Stimulated activated naive B cell treated with anti-CD40 and anti-IgM and Interleukin-4, amounts not matched to agents 10 μg/mL and 1 μg/mL and 100 μg/mL, for 72 hours (primary cell): ENCODE results near the gene CLEC3B.

Source experiments
- ATAC-seq, 2 donors: fragments of 150-1000 bp; cut with Tn5 transposase; replicated peaks; 2 replicates each; pipeline ENCODE4 v1.10.0; 2021; ENCODE audit warnings: moderate library complexity in 1 of 2
- DNase-seq: peaks from one replicate; pipeline ENCODE4 v3.0.0; 2021
- H3K27ac Mint-ChIP-seq: one replicate; pipeline ENCODE4 v1.8.0; 2022; ENCODE audit warnings: mild to moderate bottlenecking, mixed read lengths
- H3K27me3 Mint-ChIP-seq, 2 donors: one replicate each; pipeline ENCODE4 v1.8.0; 2022; ENCODE audit warnings: mixed read lengths in 2 of 2
- H3K36me3 Mint-ChIP-seq, 2 donors: one replicate each; pipeline ENCODE4 v1.8.0; 2022; ENCODE audit warnings: mixed read lengths in 2 of 2, mild to moderate bottlenecking in 1 of 2
- H3K4me1 Mint-ChIP-seq, 2 donors: one replicate each; pipeline ENCODE4 v1.8.0; 2022; ENCODE audit warnings: mixed read lengths in 2 of 2, mild to moderate bottlenecking in 1 of 2
- H3K4me3 Mint-ChIP-seq, 2 donors: one replicate each; pipeline ENCODE4 v1.8.0; 2022; ENCODE audit warnings: mild to moderate bottlenecking in 2 of 2, mixed read lengths in 2 of 2, moderate library complexity in 1 of 2
- H3K9me3 Mint-ChIP-seq, 2 donors: one replicate each; pipeline ENCODE4 v1.8.0; 2022; ENCODE audit warnings: mixed read lengths in 2 of 2, mild to moderate bottlenecking in 1 of 2

CLEC3B gene

GRCh38 chr3:44995142-44995770, 30.8 kb upstream of the CLEC3B start:
- ATAC-seq (no peak), DNase-seq (no peak)
- H3K27me3 Mint-ChIP-seq = no peaks in the 10 kb centered on the region
- H3K27ac Mint-ChIP-seq = peak overlapping the region; percentile 51
- H3K9me3 Mint-ChIP-seq = no peaks in the 10 kb centered on the region
- peaks cover 5% of the 10 kb centered on the region in 2 donors for H3K4me1 Mint-ChIP-seq
- no peak overlapping the region for H3K4me3 Mint-ChIP-seq
- H3K36me3 Mint-ChIP-seq = peaks cover 31 to 63% of the 10 kb centered on the region in 2 donors

- Mint-ChIP-seq H3K9me3 (no peaks in the 10 kb centered on the region), H3K36me3 (peaks cover 29 to 60% of the 10 kb centered on the region in 2 donors), H3K4me1 (peaks cover 4 to 5% of the 10 kb centered on the region in 2 donors), H3K27me3 (no peaks in the 10 kb centered on the region), H3K27ac (no peak overlapping the region), H3K4me3 (no peak overlapping the region)
- DNase-seq (no peak), ATAC-seq (no peak)
These were observed 29.5 kb upstream of the CLEC3B start for GRCh38 chr3:44996556-44996969.

- Mint-ChIP-seq H3K4me3 (no peak overlapping the region), H3K27me3 (no peaks in the 10 kb centered on the region), H3K9me3 (peaks cover 0 to 1% of the 10 kb centered on the region in 2 donors), H3K4me1 (peaks cover 5 to 7% of the 10 kb centered on the region in 2 donors), H3K27ac (no peak overlapping the region), H3K36me3 (peaks cover 32 to 62% of the 10 kb centered on the region in 2 donors)
- no peak for DNase-seq
- ATAC-seq = no peak
These were observed 26.3 kb upstream of the CLEC3B start for GRCh38 chr3:44999782-45000181.

- Mint-ChIP-seq H3K9me3 (peaks cover 0 to 3% of the 10 kb centered on the region in 2 donors), H3K27ac (no peak overlapping the region), H3K4me3 (no peak overlapping the region), H3K27me3 (no peaks in the 10 kb centered on the region), H3K4me1 (peaks cover 5 to 8% of the 10 kb centered on the region in 2 donors), H3K36me3 (peaks cover 37 to 66% of the 10 kb centered on the region in 2 donors)
- DNase-seq (no peak), ATAC-seq (no peak)
These were observed 25.3 kb upstream of the CLEC3B start for GRCh38 chr3:45000823-45001222.

- H3K36me3 Mint-ChIP-seq = peaks cover 38 to 61% of the 10 kb centered on the region in 2 donors
- H3K4me1 Mint-ChIP-seq = peaks cover 5 to 7% of the 10 kb centered on the region in 2 donors
- no peak for DNase-seq
- H3K4me3 Mint-ChIP-seq = no peak overlapping the region
- H3K27me3 Mint-ChIP-seq = no peaks in the 10 kb centered on the region
- peaks cover 0 to 3% of the 10 kb centered on the region in 2 donors for H3K9me3 Mint-ChIP-seq
- ATAC-seq = no peak
- H3K27ac Mint-ChIP-seq = no peak overlapping the region
These were observed 24.4 kb upstream of the CLEC3B start for GRCh38 chr3:45001738-45002137.

GRCh38 chr3:45002139-45002660, 23.9 kb upstream of the CLEC3B start:
- ATAC-seq (no peak), DNase-seq (no peak)
- Mint-ChIP-seq H3K9me3 (peaks cover 0 to 3% of the 10 kb centered on the region in 2 donors), H3K36me3 (peaks cover 43 to 62% of the 10 kb centered on the region in 2 donors), H3K27me3 (no peaks in the 10 kb centered on the region), H3K4me3 (no peak overlapping the region), H3K27ac (peak overlapping the region; percentile 7), H3K4me1 (peaks cover 5 to 7% of the 10 kb centered on the region in 2 donors)

GRCh38 chr3:45002720-45003119, 23.4 kb upstream of the CLEC3B start:
- ATAC-seq (no peak), DNase-seq (no peak)
- Mint-ChIP-seq H3K4me3 (no peak overlapping the region), H3K27ac (peak overlapping the region; percentile 7), H3K4me1 (peaks cover under 1 to 7% of the 10 kb centered on the region in 2 donors), H3K36me3 (peaks cover 45 to 67% of the 10 kb centered on the region in 2 donors), H3K9me3 (peaks cover 0 to 3% of the 10 kb centered on the region in 2 donors), H3K27me3 (no peaks in the 10 kb centered on the region)

- no peak for DNase-seq
- Mint-ChIP-seq H3K4me1 (peaks cover 0 to 7% of the 10 kb centered on the region in 2 donors), H3K27ac (no peak overlapping the region), H3K36me3 (peaks cover 50 to 72% of the 10 kb centered on the region in 2 donors), H3K9me3 (peaks cover 0 to 3% of the 10 kb centered on the region in 2 donors), H3K27me3 (no peaks in the 10 kb centered on the region), H3K4me3 (no peak overlapping the region)
- ATAC-seq = no peak
These were observed 22.7 kb upstream of the CLEC3B start for GRCh38 chr3:45003406-45003805.

GRCh38 chr3:45003859-45004258, 22.2 kb upstream of the CLEC3B start:
- H3K27ac Mint-ChIP-seq = no peak overlapping the region
- no peak for ATAC-seq

GRCh38 chr3:45007091-45007490, 19.0 kb upstream of the CLEC3B start:
- H3K9me3 Mint-ChIP-seq = peaks cover 0 to 3% of the 10 kb centered on the region in 2 donors
- H3K36me3 Mint-ChIP-seq = peaks cover 64 to 81% of the 10 kb centered on the region in 2 donors
- H3K4me3 Mint-ChIP-seq = no peak overlapping the region
- H3K27ac Mint-ChIP-seq = no peak overlapping the region
- H3K27me3 Mint-ChIP-seq = no peaks in the 10 kb centered on the region
- DNase-seq (no peak), ATAC-seq (no peak)
- H3K4me1 Mint-ChIP-seq = peaks cover 15 to 20% of the 10 kb centered on the region in 2 donors

More at GRCh38 chr3:45003859-45004258, 22.2 kb upstream of the CLEC3B start:
- Mint-ChIP-seq H3K36me3 (peaks cover 51 to 73% of the 10 kb centered on the region in 2 donors), H3K9me3 (peaks cover 0 to 3% of the 10 kb centered on the region in 2 donors), H3K4me3 (no peak overlapping the region), H3K27me3 (no peaks in the 10 kb centered on the region), H3K4me1 (peaks cover 0 to 7% of the 10 kb centered on the region in 2 donors)
- no peak for DNase-seq

GRCh38 chr3:45008117-45008516, 18.0 kb upstream of the CLEC3B start:
- Mint-ChIP-seq H3K4me1 (peaks cover 18 to 24% of the 10 kb centered on the region in 2 donors), H3K27ac (no peak overlapping the region), H3K4me3 (no peak overlapping the region), H3K36me3 (peaks cover 62 to 80% of the 10 kb centered on the region in 2 donors), H3K27me3 (no peaks in the 10 kb centered on the region), H3K9me3 (peaks cover 0 to 3% of the 10 kb centered on the region in 2 donors)
- no peak for ATAC-seq
- DNase-seq = no peak

GRCh38 chr3:45009868-45010267, 16.2 kb upstream of the CLEC3B start:
- Mint-ChIP-seq H3K9me3 (peaks cover 0 to 1% of the 10 kb centered on the region in 2 donors), H3K36me3 (peaks cover 51 to 71% of the 10 kb centered on the region in 2 donors), H3K27me3 (no peaks in the 10 kb centered on the region), H3K4me1 (peaks cover 13 to 24% of the 10 kb centered on the region in 2 donors), H3K4me3 (no peak overlapping the region), H3K27ac (no peak overlapping the region)
- no peak for DNase-seq
- ATAC-seq = no peak

GRCh38 chr3:45010811-45011333, 15.2 kb upstream of the CLEC3B start:
- no peaks in the 10 kb centered on the region for H3K27me3 Mint-ChIP-seq
- H3K4me3 Mint-ChIP-seq = no peak overlapping the region
- peaks cover 48 to 64% of the 10 kb centered on the region in 2 donors for H3K36me3 Mint-ChIP-seq
- peaks cover 13 to 24% of the 10 kb centered on the region in 2 donors for H3K4me1 Mint-ChIP-seq
- no peak overlapping the region for H3K27ac Mint-ChIP-seq
- H3K9me3 Mint-ChIP-seq = no peaks in the 10 kb centered on the region
- ATAC-seq (no peak), DNase-seq (no peak)

GRCh38 chr3:45011756-45012508, 14.2 kb upstream of the CLEC3B start:
- peaks cover 55 to 70% of the 10 kb centered on the region in 2 donors for H3K36me3 Mint-ChIP-seq
- H3K27me3 Mint-ChIP-seq = no peaks in the 10 kb centered on the region
- H3K9me3 Mint-ChIP-seq = no peaks in the 10 kb centered on the region
- DNase-seq = no peak
- peak overlapping the region; percentile 6 for H3K27ac Mint-ChIP-seq
- peak; percentile 91 to 95 for ATAC-seq
- peaks cover 13 to 24% of the 10 kb centered on the region in 2 donors for H3K4me1 Mint-ChIP-seq
- H3K4me3 Mint-ChIP-seq = peak overlapping the region in 1 of 2 donors; percentile 21
